Tibial nerve (tissue), 4 donors: ENCODE measurements around the gene YBX2.

Source experiments
- EP300 ChIP-seq, 2 donors: sonication (generic); formaldehyde crosslinking; IDR thresholded peaks; one replicate each; pipeline ENCODE4 v1.6.1; 2017; ENCODE audit warnings: antibody characterized with exemption in 2 of 2, mild to moderate bottlenecking in 1 of 2
- POLR2A ChIP-seq, 2 donors: fragments of 450-650 bp; IDR thresholded peaks; one replicate each; pipeline ENCODE4 v1.6.1; 2017; ENCODE audit warnings: antibody characterized with exemption in 2 of 2, mild to moderate bottlenecking in 2 of 2, moderate library complexity in 2 of 2
- TF ChIP-seq, protein P1 (sequence below), 5 experiments: fragments of 200-600 bp in 3 of 5; fragments of 450-650 bp in 2 of 5; sonication (generic) in 3 of 5; IDR thresholded peaks; one replicate each; pipeline ENCODE4 v1.5.1; 2016 to 2019; ENCODE audit warnings: antibody characterized with exemption in 5 of 5, mild to moderate bottlenecking in 3 of 5, moderate library complexity in 2 of 5

- TF ChIP-seq, protein P1, sequence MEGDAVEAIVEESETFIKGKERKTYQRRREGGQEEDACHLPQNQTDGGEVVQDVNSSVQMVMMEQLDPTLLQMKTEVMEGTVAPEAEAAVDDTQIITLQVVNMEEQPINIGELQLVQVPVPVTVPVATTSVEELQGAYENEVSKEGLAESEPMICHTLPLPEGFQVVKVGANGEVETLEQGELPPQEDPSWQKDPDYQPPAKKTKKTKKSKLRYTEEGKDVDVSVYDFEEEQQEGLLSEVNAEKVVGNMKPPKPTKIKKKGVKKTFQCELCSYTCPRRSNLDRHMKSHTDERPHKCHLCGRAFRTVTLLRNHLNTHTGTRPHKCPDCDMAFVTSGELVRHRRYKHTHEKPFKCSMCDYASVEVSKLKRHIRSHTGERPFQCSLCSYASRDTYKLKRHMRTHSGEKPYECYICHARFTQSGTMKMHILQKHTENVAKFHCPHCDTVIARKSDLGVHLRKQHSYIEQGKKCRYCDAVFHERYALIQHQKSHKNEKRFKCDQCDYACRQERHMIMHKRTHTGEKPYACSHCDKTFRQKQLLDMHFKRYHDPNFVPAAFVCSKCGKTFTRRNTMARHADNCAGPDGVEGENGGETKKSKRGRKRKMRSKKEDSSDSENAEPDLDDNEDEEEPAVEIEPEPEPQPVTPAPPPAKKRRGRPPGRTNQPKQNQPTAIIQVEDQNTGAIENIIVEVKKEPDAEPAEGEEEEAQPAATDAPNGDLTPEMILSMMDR (IDR thresholded peaks at IDR 0.05) = peak in 3 of 5 experiments; percentile 4 to 40 (median 24)
- TF ChIP-seq POLR2A (IDR thresholded peaks at IDR 0.05) = peak; percentile 77 to 85
- TF ChIP-seq EP300 (IDR thresholded peaks at IDR 0.05) = peak; percentile 52 to 98
These were observed 35.0 kb upstream of the YBX2 start for GRCh38 chr17:7329374-7329996.
